Erythroblast (primary cell): ENCODE results near the gene GPR87.

Source experiments
- GATA1 ChIP-seq: IDR thresholded peaks from 2 replicates; pipeline ENCODE4 v1.6.1; 2011; ENCODE audit warnings: low read depth, mild to moderate bottlenecking, control low read depth, low read length, moderate library complexity
- POLR2A ChIP-seq: IDR thresholded peaks from 2 replicates; pipeline ENCODE4 v1.6.1; 2011; ENCODE audit warnings: mild to moderate bottlenecking, low read length

DNA sequence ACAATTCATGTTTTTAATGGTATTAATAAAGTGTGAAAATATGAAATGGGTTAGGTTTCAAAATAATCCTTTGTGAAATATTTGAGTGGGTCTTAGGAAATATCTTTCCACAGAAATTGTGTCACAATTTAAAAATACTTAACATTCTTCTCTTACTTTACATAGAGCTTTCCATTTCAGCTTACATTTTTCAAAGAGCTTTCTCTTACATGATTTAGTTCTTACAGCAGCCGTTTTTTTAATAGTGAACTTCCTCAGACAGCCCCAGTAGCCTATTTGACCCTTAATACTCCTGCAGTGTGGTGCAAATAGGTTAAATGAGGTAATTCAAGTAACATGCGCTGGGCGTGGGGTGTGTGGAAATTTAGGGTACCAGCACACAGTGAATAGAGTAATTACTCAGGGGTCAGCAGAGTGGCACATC lies 46.1 kb upstream of the GPR87 start:
- TF ChIP-seq POLR2A (no peak), GATA1 (no peak)
